DOHH2 (cell line): ENCODE results near the gene CR2.

Source experiments
- CTCF ChIP-seq: fragments of 200-600 bp; sonication (generic); IDR thresholded peaks from one replicate; pipeline ENCODE4 v1.5.1; 2014; ENCODE audit warnings: antibody characterized with exemption, mild to moderate bottlenecking, low read depth, low read length; ENCODE audit not compliant: poor library complexity, severe bottlenecking
- EZH2phosphoT487 ChIP-seq: fragments of 200-600 bp; sonication (generic); IDR thresholded peaks from 2 replicates; pipeline ENCODE4 v1.6.1; 2017; ENCODE audit warnings: borderline replicate concordance, mild to moderate bottlenecking, antibody characterized with exemption, low read length, moderate library complexity, mixed read lengths

- TF ChIP-seq CTCF: peak; percentile 73
- TF ChIP-seq EZH2phosphoT487: no peak
These were observed 49.1 kb upstream of the CR2 start for GRCh38 chr1:207404849-207405525.
